ENCODE data around the gene MORN5. TPM values are rescaled to one million over a fixed set of nuclear protein-coding genes. Genes with fewer than 3 reads are reported as not detected.

MORN5 gene
- total RNA-seq, 1 donor from 2014 or later: not detected

DNA sequence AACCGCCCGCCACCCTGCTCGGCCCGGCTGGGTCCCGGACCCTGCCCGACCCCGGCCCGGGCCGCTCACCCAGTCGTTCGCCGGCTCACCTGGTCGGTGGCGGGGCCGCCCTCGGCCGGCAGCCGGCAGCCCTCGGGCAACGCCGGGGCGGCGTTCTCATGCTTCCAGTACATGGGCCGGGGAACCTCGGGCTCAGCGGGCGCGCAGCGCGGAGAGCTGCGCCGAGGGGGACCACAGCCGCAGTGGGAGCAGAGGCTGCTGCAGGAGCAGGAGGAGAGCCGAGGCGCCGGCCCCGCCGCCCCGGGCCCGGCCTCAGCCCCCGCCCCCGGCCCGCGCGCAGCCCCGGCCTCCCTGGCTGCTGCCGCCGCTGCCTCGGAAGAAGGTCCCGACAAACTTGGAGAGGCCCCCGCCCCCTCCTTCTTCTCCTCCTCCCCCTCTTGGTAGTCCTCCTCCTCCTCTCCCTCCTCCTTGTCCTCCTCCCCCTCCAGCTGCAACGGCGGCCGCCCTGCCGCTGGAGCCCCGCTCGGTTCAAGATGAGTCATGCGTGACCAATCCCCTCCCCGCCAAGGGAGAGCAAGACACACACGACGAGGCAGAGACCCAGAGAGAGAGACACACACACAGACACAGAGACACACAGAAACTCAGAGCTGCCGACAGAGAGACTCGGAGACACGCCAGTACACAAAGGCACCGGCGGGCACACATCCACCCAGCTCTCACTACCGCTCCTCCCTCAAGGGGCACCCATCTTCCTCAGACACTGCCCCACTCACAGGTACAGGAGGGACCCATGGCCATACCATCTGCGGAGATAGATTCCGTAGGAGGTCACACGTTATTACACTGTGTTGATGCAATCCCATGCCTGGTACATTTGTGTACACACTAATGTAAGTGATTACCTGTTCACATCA is 69.1 kb downstream of the MORN5 start, which contains the start of gene LHX6:
TSS of gene LHX6 (minus strand) at position 390 of the 917 bp plus-strand sequence. CDS start at position 173, 217 bp downstream.
- DNase-seq (ENCODE audit: low read depth in 2 of 2): peak in 1 of 2 donors; percentile 59

DNA sequence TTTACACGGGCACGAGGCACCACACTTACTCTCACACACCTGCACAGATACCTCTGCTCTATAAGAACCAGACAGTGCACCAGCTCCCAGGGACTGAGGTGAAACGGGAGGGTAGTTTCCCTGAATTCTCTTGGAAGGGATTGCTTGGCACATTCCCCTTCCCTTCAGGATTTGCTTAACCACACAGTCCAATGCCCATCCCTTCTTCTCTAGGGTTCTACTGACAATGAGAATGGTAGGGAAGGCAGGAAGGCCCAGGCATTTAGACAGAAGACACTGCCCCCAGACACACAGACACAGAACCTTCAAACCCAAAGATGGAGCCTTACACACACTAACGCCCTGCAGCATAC is 69.8 kb downstream of the MORN5 start:
- no peak for DNase-seq (ENCODE audit: low read depth in 2 of 2)

DNA sequence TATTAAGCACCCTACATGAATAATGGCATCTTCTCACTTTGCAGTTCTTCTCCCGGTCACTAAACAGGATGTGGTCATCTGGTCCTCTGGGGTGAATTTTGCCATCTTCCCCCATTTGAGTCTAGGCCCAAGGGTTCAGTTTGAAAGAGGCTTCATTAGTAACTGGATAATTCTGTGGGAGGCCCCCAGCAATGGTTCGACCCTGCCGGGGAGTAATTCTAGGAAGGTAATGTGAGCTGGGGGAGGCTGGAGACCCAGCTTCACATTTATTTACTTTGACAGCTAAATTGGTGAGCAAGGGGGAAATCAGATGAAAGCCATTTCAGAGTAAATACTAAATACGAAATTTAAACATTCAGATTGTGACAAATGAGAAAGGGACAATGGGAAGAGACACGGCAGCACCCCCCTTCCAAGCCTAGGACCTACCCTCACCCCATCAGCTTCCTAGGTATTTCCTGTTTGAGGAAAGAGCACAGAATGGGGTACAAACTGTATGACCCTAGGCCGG is 73.1 kb downstream of the MORN5 start:
- no peak for DNase-seq (ENCODE audit: low read depth in 2 of 2)

DNA sequence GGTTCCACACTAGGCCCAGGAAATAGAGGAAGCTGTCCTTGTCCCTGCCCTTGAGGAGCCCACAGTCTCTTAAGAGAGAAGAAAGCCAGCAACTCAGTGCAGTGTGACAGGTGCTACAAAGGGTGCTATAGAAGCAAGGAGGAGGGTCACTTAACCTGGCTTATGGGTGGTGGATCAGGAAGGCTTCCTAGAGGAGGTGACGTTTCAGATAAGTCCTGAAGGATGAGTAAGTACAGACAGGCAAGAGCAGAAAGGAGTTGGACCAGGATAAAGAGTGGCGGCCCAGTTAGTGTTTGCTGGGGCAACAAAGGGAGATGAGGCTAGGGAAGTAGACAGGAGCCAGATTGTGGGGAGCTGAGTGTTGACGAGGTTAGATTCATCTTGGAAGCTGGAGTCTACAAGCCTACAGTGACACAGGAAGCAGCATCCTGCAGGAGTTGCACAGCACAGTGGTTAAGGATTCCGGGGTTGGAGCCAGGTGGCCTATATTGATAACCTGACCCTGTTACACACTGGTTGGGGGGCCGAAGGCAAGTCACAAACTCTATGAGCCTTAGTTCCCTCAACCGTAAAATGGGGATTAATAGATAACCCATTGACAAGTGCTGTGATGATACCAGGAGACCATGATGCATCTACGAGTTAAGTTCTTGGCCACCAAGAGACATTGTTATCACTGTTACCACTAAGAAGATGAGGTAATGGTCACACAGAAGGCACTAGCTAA is 74.5 kb downstream of the MORN5 start:
- DNase-seq (ENCODE audit: low read depth in 2 of 2): no peak

DNA sequence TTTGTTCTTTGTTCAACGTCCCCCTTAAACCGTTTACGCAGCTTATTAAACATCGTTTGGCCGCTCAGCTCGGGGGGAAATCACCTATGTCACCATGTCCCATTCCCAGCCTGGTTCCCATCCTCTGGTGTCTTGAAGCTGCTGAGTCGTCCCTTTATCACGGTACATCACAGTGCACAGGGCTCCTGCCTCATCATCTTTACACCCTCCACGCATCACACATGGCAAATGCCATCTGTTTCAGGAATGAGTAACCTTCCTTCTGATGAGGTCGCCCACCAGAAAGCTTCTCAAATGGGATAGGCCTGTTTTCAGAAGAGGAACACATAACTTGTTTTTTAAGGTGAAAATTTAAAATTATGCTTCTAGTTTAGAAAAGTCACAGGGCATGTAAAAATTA is 77.0 kb downstream of the MORN5 start:
- DNase-seq (ENCODE audit: low read depth in 2 of 2): no peak

DNA sequence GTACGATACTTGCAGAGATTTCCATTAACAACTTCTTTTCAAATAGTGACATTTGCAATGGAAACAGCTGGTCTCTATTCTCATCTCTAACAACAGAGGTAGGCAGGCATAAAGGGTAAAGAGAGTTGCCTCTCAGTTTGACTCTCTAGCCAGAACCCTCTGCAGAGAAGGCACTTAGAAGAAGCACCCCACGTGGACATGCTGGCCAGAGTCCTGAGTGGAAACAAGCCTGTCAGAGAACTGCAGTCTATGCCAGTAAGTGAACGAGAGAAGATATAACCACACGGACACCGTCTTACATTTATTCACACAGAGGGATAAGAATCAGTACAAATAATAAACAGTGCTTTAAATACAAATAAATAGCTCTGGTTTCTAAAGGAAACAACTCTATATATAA is 80.0 kb downstream of the MORN5 start:
- DNase-seq (ENCODE audit: low read depth in 2 of 2): no peak

DNA sequence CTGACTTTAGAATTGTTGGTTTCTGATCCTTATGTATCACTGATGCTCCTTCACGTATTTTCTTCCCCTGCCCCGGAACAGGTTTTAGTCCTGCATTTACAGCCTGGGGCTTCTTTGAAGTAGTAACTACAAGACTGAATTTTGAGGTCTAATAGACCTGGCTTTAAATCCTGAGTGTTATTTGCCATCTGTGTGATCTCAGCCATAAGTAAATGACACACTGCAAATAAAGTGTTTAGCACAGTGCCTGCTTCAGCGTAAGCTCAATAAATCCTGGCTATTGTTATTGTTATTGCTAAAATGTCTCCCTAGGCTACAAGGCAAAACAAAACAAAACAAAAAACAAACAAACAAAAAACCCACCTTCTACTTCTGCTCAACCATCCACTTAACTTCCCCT is 84.6 kb downstream of the MORN5 start:
- no peak for DNase-seq (ENCODE audit: low read depth in 2 of 2)

DNA sequence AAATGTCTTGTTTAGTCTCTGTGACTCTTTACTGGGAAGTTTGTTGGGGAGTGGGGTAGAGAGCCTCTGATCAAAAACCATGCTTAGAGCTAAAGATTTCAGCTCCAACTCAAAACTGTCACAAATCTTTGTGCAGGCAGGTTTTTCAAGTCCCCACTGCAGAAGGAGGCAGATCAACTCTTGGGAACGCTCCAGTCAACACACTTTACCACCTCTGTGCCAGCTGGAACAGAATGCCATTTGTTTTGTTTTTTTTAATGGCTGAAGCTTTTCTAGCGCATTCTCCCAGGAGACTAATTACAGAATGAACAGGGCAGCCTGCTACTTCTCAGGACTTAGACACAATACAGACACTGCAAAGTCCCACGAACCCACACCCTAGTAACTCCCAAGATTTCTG is 87.0 kb downstream of the MORN5 start:
- no peak for DNase-seq (ENCODE audit: low read depth in 2 of 2)

DNA sequence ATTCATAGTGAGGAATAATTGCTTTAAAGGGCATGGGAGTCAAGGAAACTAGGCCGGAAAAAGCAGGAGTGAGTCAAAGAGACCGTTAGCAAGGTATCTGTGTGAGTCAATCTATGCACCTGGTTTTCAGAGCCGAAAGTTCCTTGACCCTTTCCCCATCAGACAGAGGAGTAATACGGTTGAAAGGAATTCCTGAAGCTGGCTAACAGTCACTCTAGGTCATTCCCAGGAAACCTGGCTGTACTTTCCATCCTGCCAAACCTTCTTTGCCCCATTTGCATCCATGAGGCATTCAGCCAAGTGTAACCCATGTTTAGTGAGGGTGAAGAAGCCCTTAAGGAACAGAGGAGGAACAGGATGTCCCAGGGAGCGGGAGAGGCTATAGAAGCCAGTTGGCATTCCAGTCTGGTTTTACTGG is 88.7 kb downstream of the MORN5 start:
- DNase-seq (ENCODE audit: low read depth in 2 of 2): peak in 1 of 2 donors; percentile 89

Other genes starting within 250 kb of the MORN5 start
- gene TTLL11, start 66.6 kb upstream of the MORN5 start, total RNA-seq: 1.5 and 3.0 TPM in 2 replicates
- 34.0 and 34.5 TPM in 2 replicates for gene NDUFA8, start 129 bp upstream of the MORN5 start, total RNA-seq
- gene LHX6, start 69.0 kb downstream of the MORN5 start, total RNA-seq: 0.40 and 1.7 TPM in 2 replicates
- gene RBM18, start 104.9 kb downstream of the MORN5 start, total RNA-seq: 5.2 and 6.5 TPM in 2 replicates
- gene MRRF, start 105.0 kb downstream of the MORN5 start, total RNA-seq: 24.6 and 32.3 TPM in 2 replicates
- gene PTGS1, start 211.1 kb downstream of the MORN5 start, total RNA-seq: 1.4 and 1.5 TPM in 2 replicates

Data from lung microvascular endothelial cell (primary cell).